ENCODE measurements around the gene DEUP1.
"Not testable (repeated sequence)": the region's sequence is repeated elsewhere in the genome, so short reads cannot be mapped to it uniquely, and the experiment has no call there.

Gene DEUP1

GRCh38 chr11:93361435-93361834, 30.9 kb downstream of the DEUP1 start:
- FAIRE-seq, result no peak

GRCh38 chr11:93368022-93368421, 37.5 kb downstream of the DEUP1 start:
- no peak for FAIRE-seq

GRCh38 chr11:93370260-93370659, 39.7 kb downstream of the DEUP1 start:
- no peak for FAIRE-seq

- no peak for FAIRE-seq
These were observed 59.2 kb downstream of the DEUP1 start for GRCh38 chr11:93389737-93390136.

GRCh38 chr11:93392867-93393266, 62.3 kb downstream of the DEUP1 start:
- FAIRE-seq, result no peak

GRCh38 chr11:93393386-93393785, 62.8 kb downstream of the DEUP1 start:
- FAIRE-seq, result no peak

GRCh38 chr11:93394488-93394887, 63.9 kb downstream of the DEUP1 start:
- FAIRE-seq, result no peak

- no peak for FAIRE-seq
These were observed 65.8 kb downstream of the DEUP1 start for GRCh38 chr11:93396316-93396715.

GRCh38 chr11:93403930-93404329, 73.4 kb downstream of the DEUP1 start:
- FAIRE-seq, result no peak

- no peak for FAIRE-seq
These were observed 77.3 kb downstream of the DEUP1 start for GRCh38 chr11:93407777-93408401.

- no peak for FAIRE-seq
These were observed 79.9 kb downstream of the DEUP1 start for GRCh38 chr11:93410441-93410840.

GRCh38 chr11:93411705-93412104, 81.2 kb downstream of the DEUP1 start:
- FAIRE-seq, result no peak

GRCh38 chr11:93432247-93432646, 101.7 kb downstream of the DEUP1 start:
- no peak for FAIRE-seq

GRCh38 chr11:93443232-93443631, 112.7 kb downstream of the DEUP1 start:
- FAIRE-seq, result not testable (repeated sequence)

GRCh38 chr11:93444617-93445073, 114.1 kb downstream of the DEUP1 start:
- no peak for FAIRE-seq

- FAIRE-seq, result no peak
These were observed 127.7 kb downstream of the DEUP1 start for GRCh38 chr11:93458286-93458685.

GRCh38 chr11:93463666-93464065, 133.1 kb downstream of the DEUP1 start:
- FAIRE-seq, result not testable (repeated sequence)

- no peak for FAIRE-seq
These were observed 134.5 kb downstream of the DEUP1 start for GRCh38 chr11:93464927-93465540.

- no peak for FAIRE-seq
These were observed 136.5 kb downstream of the DEUP1 start for GRCh38 chr11:93467054-93467453.

GRCh38 chr11:93468290-93468689, 137.7 kb downstream of the DEUP1 start:
- no peak for FAIRE-seq

- no peak for FAIRE-seq
These were observed 143.6 kb downstream of the DEUP1 start for GRCh38 chr11:93474123-93474522.

GRCh38 chr11:93476796-93477195, 146.3 kb downstream of the DEUP1 start:
- FAIRE-seq, result no peak

GRCh38 chr11:93477684-93478234, 147.2 kb downstream of the DEUP1 start:
- FAIRE-seq, result no peak

GRCh38 chr11:93478841-93479240, 148.3 kb downstream of the DEUP1 start:
- no peak for FAIRE-seq

Data from colon (tissue), 2 donors.